ENCODE data around the gene MSRB2.

Gene MSRB2

GRCh38 chr10:23148214-23148613, 52.8 kb downstream of the MSRB2 start:
- no peak for DNase-seq (ENCODE audit: low read depth, low spot score)
- ChIA-PET CTCF (no interaction called here), POLR2A (no interaction called here)
- TF ChIP-seq CTCF (IDR thresholded peaks at IDR 0.05; ENCODE audit: insufficient read depth, low read length, missing control alignments), result no peak
- H3K4me3 ChIP-seq (ENCODE audit: low read depth, low read length), result no peak overlapping the region

GRCh38 chr10:23150091-23150490, 54.7 kb downstream of the MSRB2 start:
- ChIA-PET POLR2A (no interaction called here), CTCF (no interaction called here)
- no peak for TF ChIP-seq CTCF (IDR thresholded peaks at IDR 0.05; ENCODE audit: insufficient read depth, low read length, missing control alignments)
- no peak overlapping the region for H3K4me3 ChIP-seq (ENCODE audit: low read depth, low read length)
- DNase-seq (ENCODE audit: low read depth, low spot score), result no peak

GRCh38 chr10:23150610-23151009, 55.2 kb downstream of the MSRB2 start:
- DNase-seq (ENCODE audit: low read depth, low spot score), result no peak
- no peak for TF ChIP-seq CTCF (IDR thresholded peaks at IDR 0.05; ENCODE audit: insufficient read depth, low read length, missing control alignments)
- POLR2A ChIA-PET, result no interaction called here
- CTCF ChIA-PET, result no interaction called here
- no peak overlapping the region for H3K4me3 ChIP-seq (ENCODE audit: low read depth, low read length)

- no peak for TF ChIP-seq CTCF (IDR thresholded peaks at IDR 0.05; ENCODE audit: insufficient read depth, low read length, missing control alignments)
- no peak overlapping the region for H3K4me3 ChIP-seq (ENCODE audit: low read depth, low read length)
- ChIA-PET CTCF (no interaction called here), POLR2A (no interaction called here)
- no peak for DNase-seq (ENCODE audit: low read depth, low spot score)
Observed at GRCh38 chr10:23151071-23151470, 55.7 kb downstream of the MSRB2 start.

- ChIA-PET POLR2A (no interaction called here), CTCF (interaction anchor here (0.9 to 4.1 kb wide), 3 partner anchors 11 to 375 kb away, joined by 3 to 29 read pairs (median 4); no protein-coding TSS in a partner anchor)
- TF ChIP-seq CTCF (IDR thresholded peaks at IDR 0.05; ENCODE audit: insufficient read depth, low read length, missing control alignments), result no peak
Observed at GRCh38 chr10:23155169-23155568, 59.8 kb downstream of the MSRB2 start.

GRCh38 chr10:23156447-23157150, 61.2 kb downstream of the MSRB2 start:
- POLR2A ChIA-PET, result no interaction called here
- no peak for DNase-seq (ENCODE audit: low read depth, low spot score)
- no peak overlapping the region for H3K4me3 ChIP-seq (ENCODE audit: low read depth, low read length)
- CTCF ChIA-PET, result interaction anchor here (0.6 to 8.8 kb wide), 6 partner anchors 12 to 999 kb away, joined by 3 to 67 read pairs (median 16); no protein-coding TSS in a partner anchor
- TF ChIP-seq CTCF (IDR thresholded peaks at IDR 0.05; ENCODE audit: insufficient read depth, low read length, missing control alignments), result no peak

More at GRCh38 chr10:23155169-23155568, 59.8 kb downstream of the MSRB2 start:
- DNase-seq (ENCODE audit: low read depth, low spot score), result no peak
- no peak overlapping the region for H3K4me3 ChIP-seq (ENCODE audit: low read depth, low read length)

Data from AG04449 (cell line).